DOHH2 (cell line): ENCODE data around the gene A2M.

ENCODE experiments used
- EZH2phosphoT487 ChIP-seq: fragments of 200-600 bp; sonication (generic); IDR thresholded peaks from 2 replicates; pipeline ENCODE4 v1.6.1; 2017; ENCODE audit warnings: borderline replicate concordance, mild to moderate bottlenecking, antibody characterized with exemption, low read length, moderate library complexity, mixed read lengths
- TF ChIP-seq, protein P1 (sequence below): fragments of 200-600 bp; sonication (generic); IDR thresholded peaks from one replicate; pipeline ENCODE4 v1.5.1; 2014; ENCODE audit warnings: antibody characterized with exemption, mild to moderate bottlenecking, low read depth, low read length; ENCODE audit not compliant: poor library complexity, severe bottlenecking

DNA sequence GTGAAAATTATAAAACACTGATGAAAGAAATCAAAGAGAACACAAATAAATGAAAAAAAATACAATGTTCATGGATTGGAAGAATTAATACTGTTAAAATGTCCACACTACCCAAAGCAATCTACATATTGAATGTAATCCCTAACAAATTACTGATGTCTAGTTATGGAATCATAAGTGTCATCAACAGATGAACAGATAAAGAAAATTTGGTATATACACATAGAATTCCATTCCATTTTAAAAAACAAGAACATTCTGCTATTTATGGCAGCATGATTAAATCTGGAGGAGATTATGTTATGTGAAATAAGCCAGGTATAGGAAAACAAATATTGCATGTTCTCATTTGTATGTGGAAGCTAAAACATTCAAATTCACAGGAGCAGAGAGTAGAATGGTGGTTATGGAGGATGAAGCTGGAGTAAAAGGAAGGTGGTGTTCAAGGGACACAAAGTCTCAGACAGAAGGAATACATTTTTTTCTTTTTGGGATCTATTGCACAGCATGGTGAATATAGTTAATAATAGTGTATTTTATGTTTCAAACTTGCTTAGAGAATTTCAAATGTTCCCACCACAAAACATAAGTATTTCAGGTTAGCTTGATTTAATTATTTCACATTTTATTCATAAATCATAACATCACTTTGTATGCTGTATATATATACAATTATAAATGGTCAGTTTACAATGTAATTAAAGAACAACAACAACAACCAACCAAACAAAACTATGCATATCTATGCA lies 28.5 kb downstream of the A2M start:
- TF ChIP-seq, protein P1, sequence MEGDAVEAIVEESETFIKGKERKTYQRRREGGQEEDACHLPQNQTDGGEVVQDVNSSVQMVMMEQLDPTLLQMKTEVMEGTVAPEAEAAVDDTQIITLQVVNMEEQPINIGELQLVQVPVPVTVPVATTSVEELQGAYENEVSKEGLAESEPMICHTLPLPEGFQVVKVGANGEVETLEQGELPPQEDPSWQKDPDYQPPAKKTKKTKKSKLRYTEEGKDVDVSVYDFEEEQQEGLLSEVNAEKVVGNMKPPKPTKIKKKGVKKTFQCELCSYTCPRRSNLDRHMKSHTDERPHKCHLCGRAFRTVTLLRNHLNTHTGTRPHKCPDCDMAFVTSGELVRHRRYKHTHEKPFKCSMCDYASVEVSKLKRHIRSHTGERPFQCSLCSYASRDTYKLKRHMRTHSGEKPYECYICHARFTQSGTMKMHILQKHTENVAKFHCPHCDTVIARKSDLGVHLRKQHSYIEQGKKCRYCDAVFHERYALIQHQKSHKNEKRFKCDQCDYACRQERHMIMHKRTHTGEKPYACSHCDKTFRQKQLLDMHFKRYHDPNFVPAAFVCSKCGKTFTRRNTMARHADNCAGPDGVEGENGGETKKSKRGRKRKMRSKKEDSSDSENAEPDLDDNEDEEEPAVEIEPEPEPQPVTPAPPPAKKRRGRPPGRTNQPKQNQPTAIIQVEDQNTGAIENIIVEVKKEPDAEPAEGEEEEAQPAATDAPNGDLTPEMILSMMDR, result no peak
- TF ChIP-seq EZH2phosphoT487, result no peak
